H1 (cell line): ENCODE data around the gene RRM2. TPM values are rescaled to one million over a fixed set of nuclear protein-coding genes. Genes with fewer than 3 reads are reported as not detected.

Experiments
- BCL11A ChIP-seq, 2 experiments: IDR thresholded peaks; one replicate each; pipeline ENCODE4 v1.6.1; 2011; ENCODE audit warnings: low read depth in 2 of 2, low read length in 2 of 2, mild to moderate bottlenecking in 2 of 2
- polyA plus RNA-seq, 7 experiments: library from polyadenylated mRNA; depleted of rRNA in 3 of 7; stranded (reverse) in 5 of 7; unstranded in 2 of 7; fragments of >200 nt in 5 of 7; fragments of 200-250 nt in 2 of 7; gene quantifications; 1 replicate in 5 of 7; 2 replicates in 1 of 7; 4 replicates in 1 of 7; pipeline versions ENCODE4 v1.2.1 to v1.2.3, GENCODE V29; 2011 to 2013; ENCODE audit warnings: missing spikeins in 2 of 7, mixed read lengths in 2 of 7
- total RNA-seq: library from RNA; stranded (reverse); fragmentation: NEBNext Ultra II Directional; extraction: Animal tissue kit (Norgen Biotek cat#: 25700); gene quantifications from 2 replicates; pipeline ENCODE4 v1.2.1, GENCODE V29; 2021
- TF ChIP-seq, protein P1 (sequence below): fragments of 300-600 bp; sonication (generic); IDR thresholded peaks from 2 replicates; pipeline ENCODE4 v1.7.1; 2012; ENCODE audit warnings: low read length, moderate library complexity, mild to moderate bottlenecking, inconsistent platforms; ENCODE audit not compliant: insufficient replicate concordance

Gene RRM2
- total and polyA plus RNA-seq, 2 of the 8 experiments (the other 6 are each of a cell fraction or from before 2014, with no cell fraction given): 37.7 to 215 TPM

DNA sequence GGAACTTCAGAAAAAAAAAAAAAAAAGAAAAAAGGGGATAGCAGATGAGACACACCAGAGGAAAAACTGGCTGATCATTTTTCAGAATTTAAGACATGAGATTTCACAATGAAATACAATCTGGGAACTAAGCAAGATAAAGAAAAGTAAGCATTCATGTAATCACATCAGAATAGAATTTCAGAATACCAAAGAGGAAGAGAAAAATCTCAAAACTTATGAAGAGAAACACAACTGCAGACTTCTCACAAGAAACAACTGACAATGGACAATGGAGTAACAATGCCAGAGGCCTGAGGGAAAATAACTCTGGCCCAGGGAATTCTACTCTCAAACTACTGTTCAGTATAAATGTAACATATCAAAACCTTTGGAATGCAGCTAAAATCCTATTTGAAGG is 13.2 kb upstream of the RRM2 start (continued):
- TF ChIP-seq, protein P1, sequence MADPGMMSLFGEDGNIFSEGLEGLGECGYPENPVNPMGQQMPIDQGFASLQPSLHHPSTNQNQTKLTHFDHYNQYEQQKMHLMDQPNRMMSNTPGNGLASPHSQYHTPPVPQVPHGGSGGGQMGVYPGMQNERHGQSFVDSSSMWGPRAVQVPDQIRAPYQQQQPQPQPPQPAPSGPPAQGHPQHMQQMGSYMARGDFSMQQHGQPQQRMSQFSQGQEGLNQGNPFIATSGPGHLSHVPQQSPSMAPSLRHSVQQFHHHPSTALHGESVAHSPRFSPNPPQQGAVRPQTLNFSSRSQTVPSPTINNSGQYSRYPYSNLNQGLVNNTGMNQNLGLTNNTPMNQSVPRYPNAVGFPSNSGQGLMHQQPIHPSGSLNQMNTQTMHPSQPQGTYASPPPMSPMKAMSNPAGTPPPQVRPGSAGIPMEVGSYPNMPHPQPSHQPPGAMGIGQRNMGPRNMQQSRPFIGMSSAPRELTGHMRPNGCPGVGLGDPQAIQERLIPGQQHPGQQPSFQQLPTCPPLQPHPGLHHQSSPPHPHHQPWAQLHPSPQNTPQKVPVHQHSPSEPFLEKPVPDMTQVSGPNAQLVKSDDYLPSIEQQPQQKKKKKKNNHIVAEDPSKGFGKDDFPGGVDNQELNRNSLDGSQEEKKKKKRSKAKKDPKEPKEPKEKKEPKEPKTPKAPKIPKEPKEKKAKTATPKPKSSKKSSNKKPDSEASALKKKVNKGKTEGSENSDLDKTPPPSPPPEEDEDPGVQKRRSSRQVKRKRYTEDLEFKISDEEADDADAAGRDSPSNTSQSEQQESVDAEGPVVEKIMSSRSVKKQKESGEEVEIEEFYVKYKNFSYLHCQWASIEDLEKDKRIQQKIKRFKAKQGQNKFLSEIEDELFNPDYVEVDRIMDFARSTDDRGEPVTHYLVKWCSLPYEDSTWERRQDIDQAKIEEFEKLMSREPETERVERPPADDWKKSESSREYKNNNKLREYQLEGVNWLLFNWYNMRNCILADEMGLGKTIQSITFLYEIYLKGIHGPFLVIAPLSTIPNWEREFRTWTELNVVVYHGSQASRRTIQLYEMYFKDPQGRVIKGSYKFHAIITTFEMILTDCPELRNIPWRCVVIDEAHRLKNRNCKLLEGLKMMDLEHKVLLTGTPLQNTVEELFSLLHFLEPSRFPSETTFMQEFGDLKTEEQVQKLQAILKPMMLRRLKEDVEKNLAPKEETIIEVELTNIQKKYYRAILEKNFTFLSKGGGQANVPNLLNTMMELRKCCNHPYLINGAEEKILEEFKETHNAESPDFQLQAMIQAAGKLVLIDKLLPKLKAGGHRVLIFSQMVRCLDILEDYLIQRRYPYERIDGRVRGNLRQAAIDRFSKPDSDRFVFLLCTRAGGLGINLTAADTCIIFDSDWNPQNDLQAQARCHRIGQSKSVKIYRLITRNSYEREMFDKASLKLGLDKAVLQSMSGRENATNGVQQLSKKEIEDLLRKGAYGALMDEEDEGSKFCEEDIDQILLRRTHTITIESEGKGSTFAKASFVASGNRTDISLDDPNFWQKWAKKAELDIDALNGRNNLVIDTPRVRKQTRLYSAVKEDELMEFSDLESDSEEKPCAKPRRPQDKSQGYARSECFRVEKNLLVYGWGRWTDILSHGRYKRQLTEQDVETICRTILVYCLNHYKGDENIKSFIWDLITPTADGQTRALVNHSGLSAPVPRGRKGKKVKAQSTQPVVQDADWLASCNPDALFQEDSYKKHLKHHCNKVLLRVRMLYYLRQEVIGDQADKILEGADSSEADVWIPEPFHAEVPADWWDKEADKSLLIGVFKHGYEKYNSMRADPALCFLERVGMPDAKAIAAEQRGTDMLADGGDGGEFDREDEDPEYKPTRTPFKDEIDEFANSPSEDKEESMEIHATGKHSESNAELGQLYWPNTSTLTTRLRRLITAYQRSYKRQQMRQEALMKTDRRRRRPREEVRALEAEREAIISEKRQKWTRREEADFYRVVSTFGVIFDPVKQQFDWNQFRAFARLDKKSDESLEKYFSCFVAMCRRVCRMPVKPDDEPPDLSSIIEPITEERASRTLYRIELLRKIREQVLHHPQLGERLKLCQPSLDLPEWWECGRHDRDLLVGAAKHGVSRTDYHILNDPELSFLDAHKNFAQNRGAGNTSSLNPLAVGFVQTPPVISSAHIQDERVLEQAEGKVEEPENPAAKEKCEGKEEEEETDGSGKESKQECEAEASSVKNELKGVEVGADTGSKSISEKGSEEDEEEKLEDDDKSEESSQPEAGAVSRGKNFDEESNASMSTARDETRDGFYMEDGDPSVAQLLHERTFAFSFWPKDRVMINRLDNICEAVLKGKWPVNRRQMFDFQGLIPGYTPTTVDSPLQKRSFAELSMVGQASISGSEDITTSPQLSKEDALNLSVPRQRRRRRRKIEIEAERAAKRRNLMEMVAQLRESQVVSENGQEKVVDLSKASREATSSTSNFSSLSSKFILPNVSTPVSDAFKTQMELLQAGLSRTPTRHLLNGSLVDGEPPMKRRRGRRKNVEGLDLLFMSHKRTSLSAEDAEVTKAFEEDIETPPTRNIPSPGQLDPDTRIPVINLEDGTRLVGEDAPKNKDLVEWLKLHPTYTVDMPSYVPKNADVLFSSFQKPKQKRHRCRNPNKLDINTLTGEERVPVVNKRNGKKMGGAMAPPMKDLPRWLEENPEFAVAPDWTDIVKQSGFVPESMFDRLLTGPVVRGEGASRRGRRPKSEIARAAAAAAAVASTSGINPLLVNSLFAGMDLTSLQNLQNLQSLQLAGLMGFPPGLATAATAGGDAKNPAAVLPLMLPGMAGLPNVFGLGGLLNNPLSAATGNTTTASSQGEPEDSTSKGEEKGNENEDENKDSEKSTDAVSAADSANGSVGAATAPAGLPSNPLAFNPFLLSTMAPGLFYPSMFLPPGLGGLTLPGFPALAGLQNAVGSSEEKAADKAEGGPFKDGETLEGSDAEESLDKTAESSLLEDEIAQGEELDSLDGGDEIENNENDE: no peak
- TF ChIP-seq BCL11A (IDR thresholded peaks at IDR 0.05; ENCODE audit: low read depth in 2 of 2, low read length in 2 of 2): no peak
